ENCODE measurements around the gene KXD1.
"Not testable (repeated sequence)": the region's sequence is repeated elsewhere in the genome, so short reads cannot be mapped to it uniquely, and the experiment has no call there.

KXD1 gene

DNA sequence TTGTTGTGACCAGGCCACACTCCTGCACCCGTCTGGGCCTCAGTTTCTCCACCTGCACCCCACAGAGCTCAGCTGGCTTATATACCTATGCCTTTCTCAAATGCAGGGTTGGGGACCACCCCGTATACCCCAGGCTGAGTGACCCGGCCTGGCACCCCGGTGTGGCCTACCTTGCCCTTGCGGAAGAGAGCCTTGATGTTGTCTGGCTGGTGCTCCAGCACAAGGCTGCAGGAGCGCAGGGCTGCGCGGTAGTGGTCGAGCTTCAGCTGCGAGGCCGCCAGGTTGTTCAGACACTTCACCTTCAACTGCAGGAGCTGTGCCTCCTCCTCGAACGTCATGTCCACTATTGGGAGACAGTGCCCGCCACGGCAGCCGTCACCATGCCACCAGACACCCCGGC, 20.2 kb upstream of the KXD1 start:
- no peak for DNase-seq

DNA sequence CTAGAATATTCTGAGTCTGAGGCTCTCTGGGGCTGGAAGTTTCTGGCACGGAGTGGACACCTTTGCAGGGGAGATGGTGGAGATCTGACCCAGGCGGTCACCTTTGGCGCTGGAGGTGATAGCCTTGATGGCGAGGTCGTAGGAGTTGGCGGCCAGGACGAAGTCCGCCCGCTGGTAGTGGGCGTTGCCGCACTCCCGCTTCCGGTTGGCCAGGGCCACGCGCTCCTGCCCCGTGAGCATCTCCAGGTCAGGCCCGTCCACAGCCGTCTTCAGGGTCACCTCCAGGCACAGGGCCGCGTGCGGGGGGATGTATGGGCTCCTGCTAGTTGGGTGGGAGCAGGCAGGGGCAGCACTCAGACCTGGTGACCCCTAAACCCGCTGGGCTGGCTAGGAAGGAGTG, 19.6 kb upstream of the KXD1 start:
- no peak for DNase-seq

DNA sequence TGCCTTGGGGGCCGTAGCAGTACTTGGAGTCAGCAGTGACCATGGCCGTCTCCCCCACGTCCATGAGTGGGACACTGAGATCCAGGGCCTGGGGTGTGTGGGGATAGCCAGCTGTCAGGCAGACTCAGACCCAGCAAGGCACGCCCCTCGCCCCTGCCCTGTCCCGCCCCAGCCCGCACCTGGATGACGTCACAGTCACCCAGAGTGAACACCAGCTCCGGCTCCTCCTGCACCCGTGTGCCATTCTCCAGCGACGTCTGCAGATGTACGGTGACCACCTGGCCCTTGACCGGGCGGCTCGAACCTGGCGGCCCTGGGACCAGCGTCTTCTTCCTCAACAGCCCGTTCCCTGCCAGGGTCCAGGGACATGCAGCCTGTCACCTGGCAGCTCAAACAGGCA, 18.3 kb upstream of the KXD1 start:
- no peak for DNase-seq

DNA sequence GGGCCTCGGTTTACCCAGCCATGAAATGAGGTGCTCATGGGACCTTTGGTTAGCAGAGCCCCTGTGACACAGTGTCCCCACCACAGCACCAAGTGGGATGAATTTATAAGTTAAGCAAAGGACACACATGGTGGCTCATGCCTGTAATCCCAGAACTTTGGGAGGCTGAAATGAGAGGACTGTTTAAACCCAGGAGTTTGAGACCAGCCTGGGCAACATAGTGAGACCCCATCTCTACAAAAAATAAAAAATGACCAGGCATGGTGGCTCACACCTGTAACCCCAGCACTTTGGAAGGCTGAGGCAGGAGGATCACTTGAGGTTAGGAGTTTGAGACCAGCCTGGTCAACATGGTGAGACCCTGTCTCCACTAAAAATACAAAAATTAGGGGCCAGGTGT, 17.5 kb upstream of the KXD1 start:
- DNase-seq, result not testable (repeated sequence)

DNA sequence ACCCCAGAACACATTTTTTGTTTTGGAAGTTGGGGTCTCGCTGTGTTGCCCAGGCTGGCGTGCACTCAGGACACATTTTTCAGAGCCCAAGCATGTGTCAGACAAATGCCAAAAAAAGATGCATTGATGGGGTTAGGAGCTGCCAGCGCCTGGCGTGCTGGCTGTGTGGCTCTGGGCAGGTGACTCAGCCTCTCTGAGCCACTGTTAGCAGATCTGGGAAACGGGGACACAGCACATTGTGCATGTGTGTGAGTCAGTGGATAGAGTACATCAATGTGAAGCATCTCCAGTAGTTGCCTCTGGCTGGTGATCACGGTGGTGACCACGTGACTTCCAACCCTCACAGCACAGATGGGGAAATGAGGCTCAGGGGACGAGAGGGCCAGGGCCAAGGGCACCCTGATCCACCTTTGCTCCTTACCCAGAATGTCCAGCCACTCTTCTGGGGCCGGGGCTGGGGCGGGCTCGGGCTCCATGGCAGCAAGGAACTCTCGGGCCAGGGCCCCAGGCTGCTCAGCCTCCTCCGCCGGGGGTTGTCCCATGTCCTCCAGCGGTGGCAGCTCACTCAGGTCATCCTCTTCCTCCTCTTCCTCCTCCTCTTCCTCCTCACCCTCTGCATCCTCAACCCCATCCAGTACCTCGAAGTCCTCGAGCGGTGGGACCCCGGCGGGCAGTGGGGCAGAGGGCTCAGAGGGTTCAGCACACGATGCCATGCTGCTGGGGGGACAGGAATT, 16.2 kb upstream of the KXD1 start:
- DNase-seq, result no peak

DNA sequence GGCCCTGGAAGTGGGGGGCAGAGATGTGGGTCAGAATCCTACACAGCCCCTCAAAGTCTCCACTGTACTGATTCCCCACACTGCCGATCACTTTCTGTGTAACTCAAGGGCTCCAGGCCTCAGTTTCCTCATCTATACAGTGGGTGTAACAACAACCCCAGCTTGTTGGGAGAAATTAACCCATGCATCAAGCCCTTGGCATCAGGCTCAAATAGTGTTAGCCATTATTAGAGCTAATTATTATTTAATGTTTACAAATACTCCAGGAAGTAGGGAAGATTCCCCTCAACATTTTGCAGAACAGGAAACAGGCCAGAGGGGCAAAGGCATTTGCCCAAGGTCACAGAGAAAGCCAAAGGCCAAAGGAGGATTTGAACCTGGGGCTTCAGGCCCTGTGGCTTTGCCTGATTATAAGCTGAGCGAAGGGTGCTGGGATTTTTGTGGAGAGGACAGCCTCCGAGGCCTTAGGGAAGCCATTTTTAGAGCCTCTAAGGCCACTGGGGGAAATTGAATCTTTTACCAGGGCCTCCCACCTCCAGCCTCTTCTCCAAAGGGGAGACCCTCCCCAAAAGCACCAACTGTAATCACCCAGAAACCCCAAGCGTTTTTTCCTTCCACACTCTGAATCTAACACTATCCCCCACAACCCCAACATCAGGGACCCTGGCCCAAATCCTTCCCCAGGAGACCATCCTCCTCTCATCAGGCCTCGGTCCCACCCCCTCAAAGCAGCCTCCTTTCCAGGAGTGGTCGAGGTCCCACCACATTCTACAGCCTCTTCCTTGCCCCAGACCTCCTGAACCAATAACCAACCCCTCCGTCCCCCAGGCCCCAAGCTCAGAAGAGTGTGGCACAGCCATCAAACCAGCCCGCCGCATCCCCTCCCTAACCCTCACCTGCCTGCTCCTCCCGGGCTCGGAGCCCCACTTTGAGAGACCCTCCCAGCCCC, 15.4 kb upstream of the KXD1 start:
- DNase-seq, result no peak

DNA sequence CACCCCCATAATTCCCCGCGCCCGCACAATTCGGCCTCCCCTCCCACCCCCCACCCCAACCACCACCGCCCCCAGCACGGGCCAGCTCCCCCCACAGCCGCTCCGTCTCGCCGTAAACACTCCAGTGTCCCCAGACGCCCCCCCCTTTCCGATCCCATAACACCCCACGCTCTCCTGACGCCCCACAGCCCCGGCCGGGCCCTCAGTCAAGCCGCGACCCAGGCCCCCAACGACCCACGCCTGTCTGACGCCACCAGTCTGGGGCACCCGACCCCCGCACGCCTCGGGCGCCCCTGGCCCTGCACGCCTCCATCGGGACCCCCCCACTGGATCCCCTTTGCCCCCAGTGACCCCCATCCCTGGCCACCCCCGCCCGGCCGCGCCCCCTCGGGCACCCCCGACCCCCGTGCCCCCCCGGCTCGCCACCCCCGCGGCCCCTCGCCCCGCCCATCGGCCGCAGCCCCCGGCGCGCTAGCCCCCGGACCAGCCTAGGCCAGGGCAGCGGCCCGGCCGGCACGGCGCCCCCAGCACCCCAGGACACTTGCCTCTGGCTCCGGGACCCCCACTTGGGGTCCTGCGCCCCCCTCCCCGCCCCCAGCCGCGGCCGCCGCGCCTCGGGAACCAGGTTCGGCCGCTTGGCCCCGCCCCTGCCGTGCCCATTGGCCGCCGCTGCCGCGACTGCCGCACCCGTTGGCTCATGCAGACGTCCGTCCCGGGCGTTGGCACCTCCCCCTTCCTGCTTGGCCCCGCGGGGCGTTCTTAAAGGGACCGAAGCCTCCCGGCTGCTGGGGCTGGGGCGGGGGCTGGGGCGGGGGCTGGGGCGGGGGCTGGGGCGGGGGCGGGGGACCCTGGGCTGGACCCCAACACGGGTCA, 14.5 kb upstream of the KXD1 start, which contains the start of gene FKBP8:
FKBP8 (minus strand) TSS at position 633 of the 873 bp plus-strand sequence. CDS start 1,603 bp downstream, outside the sequence.
- peak; percentile 94 for DNase-seq

DNA sequence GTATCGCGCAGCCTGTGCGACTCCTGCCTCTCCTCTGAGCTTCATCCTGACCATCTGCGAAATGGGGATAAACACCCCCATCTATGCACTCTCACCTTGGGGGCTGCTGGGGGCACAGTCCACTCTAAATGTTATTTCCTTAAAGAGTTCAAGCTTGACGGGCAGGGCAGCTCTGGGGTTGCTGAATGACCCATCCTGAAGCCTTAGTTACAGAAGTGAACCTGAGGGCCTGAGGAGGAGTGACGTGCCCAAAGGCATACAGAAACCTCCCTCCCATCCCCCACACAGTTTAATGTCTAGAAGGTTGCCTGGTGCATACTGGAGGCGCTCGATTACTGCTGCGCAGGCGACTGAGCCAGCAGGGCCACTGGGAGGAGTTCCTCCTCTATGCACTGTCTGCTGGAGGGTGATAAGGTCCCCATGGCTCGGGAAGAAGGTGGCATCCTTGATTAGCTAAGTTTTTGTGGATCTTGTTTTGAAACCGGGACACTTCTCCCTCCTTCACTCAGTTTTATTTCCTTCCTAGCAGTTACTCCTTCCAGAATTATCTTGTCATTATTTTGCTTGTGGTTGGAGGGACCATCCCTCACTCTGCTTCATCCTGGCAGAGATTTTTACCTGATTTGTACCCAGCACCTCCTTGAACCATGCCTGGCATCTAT, 13.7 kb upstream of the KXD1 start:
- DNase-seq, result no peak

DNA sequence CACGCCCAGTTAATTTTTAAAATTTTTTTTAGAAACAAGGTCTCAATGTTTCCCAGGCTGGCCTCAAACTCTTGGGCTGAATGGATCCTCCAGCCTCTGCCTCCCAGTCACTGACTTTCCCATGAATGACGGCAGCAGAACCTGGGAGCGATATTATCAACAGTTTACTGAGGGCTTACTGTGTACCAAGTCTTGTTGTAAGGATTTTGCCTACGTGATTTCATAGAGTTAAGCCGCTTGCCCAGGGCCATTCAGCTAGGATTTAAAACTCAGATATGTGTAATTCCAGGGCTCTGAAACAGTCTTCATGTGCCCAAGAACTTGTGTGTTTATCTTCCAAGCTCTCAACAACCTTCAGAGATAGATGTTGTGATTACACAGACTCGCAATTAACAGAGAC, 6.0 kb upstream of the KXD1 start:
- no peak for DNase-seq

DNA sequence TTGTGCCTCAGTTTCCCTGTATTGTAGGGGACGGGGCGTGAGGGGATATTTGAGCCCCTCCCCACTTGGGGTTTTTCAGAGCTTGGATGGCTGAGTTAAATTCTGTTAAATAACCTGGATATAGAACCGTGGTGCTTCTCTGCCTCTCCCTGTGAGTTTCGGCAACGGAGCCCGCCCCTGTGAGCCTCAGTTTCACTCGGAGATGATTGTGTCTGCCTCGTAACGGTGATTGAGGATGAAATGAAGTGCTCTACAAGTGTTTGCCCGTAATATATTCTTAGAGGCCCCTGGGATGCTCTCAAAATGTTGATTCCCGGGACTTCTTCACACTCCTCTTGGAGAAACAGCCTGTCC, 509 bp downstream of the KXD1 start:
- no peak for DNase-seq

DNA sequence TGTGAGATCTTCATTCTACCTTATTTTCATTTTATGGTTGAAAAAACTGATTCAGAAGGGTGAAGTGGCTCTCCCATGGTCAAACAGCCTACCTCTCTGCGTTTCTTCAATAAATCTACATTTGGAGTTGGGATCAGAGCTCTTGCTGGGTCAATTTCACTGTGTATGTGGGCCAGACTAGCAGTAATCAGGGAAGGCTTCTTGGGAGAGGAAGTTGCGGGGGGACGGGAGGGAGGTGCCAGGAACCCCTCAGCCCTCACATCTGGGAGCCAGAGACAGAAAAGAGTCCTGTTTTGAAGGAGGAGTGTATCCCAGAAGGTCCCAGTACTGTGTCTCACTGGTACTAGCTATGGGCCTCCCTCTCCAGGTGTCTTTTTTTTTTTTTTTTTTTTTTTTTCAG, 934 bp downstream of the KXD1 start:
- no peak for DNase-seq

DNA sequence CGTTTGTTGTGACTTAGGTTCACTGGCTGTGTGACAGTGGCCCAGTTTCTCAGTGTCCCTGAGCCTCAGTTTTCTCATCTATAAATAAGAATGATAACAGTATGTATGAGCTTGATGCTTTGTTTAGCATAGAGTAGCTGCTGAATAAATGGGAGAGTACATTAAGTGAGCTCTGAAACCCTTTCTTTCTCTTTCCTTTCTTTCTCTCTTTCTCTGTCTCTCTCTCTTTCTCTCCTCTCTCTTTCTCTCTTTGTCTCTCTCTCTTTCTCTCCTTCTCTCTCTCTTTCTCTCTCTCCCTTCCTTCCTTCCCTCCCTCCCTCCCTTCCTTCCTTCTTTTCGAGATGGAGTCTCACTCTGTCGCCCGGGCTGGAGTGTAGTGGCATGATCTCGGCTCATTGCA, 2.0 kb downstream of the KXD1 start:
- DNase-seq, result no peak

DNA sequence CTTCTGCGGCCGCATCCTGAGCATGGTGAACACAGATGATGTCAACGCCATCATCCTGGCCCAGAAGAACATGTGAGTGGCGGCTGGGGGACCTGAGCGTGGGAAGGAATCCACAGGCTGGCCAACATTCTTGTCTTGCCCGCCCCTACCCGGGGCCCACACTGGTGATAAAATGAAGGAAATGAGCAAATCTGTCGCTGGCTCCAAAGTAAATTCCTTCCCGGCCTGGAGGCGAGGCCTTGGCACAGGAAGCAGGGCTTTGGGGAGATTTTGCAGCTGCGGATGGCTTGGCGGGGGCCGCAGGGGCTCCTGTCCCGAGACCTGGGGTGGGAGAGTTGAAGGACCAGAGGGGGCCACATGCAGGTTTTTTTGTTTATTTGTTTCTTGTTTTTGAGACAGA, 4.4 kb downstream of the KXD1 start:
- DNase-seq, result no peak

DNA sequence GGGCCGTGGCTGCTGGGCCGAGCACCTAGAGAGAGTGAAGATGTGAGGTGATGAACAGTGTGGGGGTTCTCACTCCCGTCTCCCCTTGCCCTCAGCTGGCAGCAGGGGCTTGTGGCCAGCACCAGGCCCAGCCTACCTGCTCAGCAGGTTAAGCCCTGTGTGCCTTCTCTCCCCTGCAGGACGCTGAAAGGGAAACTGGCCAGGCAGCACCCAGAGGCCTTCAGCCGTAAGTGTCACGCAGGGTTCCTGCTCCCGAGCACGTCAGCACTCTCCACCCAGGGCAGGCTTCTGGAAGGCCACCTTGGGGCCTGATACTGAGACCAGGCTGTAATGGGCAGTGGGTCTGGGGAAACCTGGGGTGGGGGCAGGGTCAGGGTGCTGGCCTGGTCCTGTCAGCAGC, 9.3 kb downstream of the KXD1 start:
- DNase-seq, result no peak

DNA sequence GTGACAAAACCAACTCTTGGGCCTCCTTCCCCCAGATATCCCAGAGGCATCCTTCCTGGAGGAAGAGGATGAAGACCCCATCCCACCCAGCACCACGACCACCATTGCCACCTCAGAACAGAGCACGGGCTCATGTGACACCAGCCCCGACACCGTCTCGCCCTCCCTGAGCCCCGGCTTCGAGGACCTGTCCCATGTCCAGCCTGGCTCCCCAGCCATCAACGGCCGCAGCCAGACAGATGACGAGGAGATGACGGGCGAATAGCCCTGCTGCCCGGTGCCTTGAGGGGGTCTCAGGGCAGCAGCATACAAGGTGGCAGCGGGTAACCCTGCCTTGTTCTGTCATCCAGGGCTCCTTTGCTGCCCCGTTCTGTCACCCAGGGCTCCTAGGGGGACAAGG, 10.7 kb downstream of the KXD1 start:
- no peak for DNase-seq

DNA sequence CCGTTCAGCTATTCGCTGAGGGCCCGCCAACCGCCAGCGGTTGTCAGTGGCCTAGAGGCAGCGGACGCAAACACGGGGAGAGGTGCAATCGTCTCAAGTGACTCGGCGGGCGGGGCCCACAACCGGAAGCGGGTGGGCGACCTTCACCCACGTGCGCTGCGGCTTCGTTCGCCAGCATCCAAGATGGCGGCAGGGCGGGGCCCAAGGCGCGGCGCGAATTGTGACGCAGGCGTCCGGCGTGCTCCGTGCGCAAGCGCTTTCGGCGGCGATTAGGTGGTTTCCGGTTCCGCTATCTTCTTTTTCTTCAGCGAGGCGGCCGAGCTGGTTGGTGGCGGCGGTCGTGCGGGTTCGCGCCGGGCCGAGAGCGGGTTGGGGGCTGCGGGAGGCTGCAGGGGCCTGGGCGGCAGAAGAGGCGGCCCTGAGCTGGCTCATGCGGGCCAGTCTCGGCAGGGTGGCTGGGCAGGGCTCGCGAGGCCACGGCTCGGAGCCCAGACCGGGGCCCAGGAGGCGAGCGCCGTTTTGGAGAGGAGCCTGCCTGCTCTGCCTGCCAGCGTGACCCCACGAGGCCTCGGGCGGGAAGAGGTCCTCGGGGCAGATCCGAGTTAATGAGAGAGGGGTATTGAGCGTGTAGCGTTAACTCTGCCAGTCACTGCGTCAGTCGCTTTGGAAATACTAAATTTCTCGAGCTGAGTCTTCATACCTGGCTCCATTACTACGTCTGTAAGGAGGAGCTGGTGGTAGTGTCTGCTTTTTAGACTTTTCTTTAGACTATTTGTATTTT, 14.1 kb downstream of the KXD1 start, which contains the start of gene UBA52:
UBA52 (plus strand) TSS at position 294 of the 781 bp plus-strand sequence. CDS start 1,444 bp downstream, outside the sequence.
- peak; percentile 98 for DNase-seq

DNA sequence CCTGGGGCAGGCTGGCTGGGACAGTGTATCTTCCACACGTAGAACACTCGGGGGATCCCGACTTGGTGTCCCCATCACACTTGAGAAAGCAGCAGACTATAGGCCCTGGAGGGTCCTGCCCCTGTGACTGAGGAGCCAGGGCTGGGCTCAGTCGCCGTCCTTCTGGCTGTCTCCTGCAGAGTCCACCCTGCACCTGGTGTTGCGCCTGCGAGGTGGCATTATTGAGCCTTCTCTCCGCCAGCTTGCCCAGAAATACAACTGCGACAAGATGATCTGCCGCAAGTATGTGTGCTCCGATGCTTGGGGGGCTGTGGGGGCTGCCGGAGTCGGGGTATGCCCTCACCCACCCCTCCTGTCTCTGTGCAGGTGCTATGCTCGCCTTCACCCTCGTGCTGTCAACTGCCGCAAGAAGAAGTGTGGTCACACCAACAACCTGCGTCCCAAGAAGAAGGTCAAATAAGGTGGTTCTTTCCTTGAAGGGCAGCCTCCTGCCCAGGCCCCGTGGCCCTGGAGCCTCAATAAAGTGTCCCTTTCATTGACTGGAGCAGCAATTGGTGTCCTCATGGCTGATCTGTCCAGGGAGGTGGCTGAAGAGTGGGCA, 17.1 kb downstream of the KXD1 start:
- DNase-seq, result no peak

DNA sequence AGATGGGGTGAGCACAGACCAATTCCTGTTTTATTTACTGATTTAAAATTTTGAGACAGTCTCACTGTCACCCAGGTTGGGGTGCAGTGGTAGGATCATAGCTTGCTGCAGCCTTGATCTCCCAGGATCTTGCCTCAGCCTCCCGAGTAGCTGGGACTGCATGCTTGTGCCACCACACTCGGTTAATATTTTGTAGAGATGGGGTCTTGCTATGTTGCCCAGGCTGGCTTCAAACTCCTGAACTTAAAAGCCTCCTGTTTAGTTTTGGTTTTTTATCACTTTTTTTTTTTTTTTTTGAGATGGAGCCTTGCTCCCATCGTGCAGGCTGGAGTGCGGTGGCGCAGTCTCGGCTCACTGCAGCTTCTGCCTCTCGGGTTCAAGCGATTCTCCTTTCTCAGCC, 18.7 kb downstream of the KXD1 start:
- no peak for DNase-seq

DNA sequence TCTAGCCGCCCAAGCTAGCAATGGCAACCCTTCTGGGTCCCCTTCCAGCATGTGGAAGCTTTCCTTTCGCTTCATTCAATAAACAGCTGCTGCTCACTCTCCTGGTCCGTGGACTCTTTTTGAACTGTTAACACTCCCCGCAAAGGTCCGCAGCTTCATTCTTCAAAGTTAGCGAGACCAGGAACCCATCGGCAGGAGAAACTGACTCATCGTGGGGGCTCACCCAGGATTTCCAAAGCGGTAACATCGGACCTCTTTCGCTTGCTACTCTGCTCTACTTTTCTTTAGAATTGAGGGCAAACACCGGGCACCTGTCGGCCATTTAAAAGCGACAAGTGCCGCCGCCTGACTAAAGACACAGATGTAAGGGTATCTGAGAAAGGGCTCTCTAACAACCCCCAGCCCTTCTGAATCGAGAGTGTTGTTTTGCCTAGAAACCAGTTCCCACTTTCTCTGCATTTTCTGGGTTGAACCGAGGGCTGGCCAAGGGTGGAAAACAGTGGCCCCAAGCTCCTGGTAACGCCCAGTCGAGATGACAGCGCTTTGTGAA, 19.8 kb downstream of the KXD1 start:
- DNase-seq, result no peak

DNA sequence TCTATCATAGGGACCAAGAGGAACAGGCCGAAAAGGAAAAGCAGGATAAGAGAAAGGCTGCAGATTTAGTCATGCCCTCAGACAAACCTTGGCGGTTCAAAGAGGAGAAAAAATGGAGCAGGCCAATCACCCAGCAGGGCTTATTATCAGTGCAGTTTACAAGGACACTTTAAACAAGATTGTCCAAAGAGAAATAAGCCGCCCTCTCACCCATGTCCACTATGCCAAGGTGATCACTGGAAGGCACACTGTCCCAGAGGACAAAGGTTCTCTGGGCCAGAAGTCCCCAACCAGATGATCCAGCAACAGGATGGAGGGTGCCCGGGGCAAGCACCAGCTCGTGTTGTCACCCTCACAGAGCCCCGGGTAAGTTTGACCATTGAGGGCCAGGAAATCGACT, 22.6 kb downstream of the KXD1 start:
- no peak for DNase-seq

DNA sequence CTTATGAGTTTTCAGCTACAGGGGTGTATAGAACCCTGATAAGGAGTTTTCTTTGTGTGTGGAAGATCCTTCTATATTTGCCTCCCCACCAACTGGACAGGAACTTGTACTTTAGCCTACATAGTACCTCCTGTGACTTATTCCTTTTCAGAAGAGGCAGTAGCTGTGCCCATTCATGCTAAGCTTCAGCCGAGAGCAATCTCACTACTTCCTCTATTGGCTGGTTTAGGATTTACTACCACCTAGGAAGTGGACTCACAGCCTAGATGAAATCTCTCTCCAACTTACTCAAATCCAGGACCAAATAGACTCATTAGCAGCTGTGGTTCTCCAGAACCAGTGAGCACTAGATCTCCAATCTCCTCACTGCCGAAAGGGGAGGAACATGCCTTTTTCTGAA, 28.6 kb downstream of the KXD1 start:
- no peak for DNase-seq

All from midbrain (tissue), 1 donor.